Endodermal cell (in vitro differentiated cells): ENCODE measurements around the gene PHC2. TPM values are rescaled to one million over a fixed set of nuclear protein-coding genes. Genes with fewer than 3 reads are reported as not detected.

Source experiments
- DNase-seq: peaks from one replicate; pipeline ENCODE4 v3.0.0-alpha.2; 2017
- H3K27ac ChIP-seq: 2 replicates; pipeline ENCODE4 v1.5.1; 2013; ENCODE audit warnings: mild to moderate bottlenecking, low read depth, low read length, moderate library complexity
- H3K27me3 ChIP-seq: 2 replicates; pipeline ENCODE4 v1.6.1; 2013; ENCODE audit warnings: mild to moderate bottlenecking, low read length, moderate library complexity; ENCODE audit not compliant: insufficient read depth, control insufficient read depth, poor library complexity, severe bottlenecking
- H3K36me3 ChIP-seq: 2 replicates; pipeline ENCODE4 v1.7.0; 2013; ENCODE audit warnings: mild to moderate bottlenecking, low read length, moderate library complexity; ENCODE audit not compliant: control insufficient read depth, insufficient read depth
- H3K4me1 ChIP-seq: one replicate; pipeline ENCODE4 v1.7.0; 2013; ENCODE audit warnings: low read length; ENCODE audit not compliant: control insufficient read depth, insufficient read depth
- H3K4me3 ChIP-seq: 2 replicates; pipeline ENCODE4 v1.5.1; 2013; ENCODE audit warnings: mild to moderate bottlenecking, low read length, moderate library complexity
- H3K9ac ChIP-seq: 2 replicates; pipeline ENCODE4 v1.6.1; 2013; ENCODE audit warnings: mild to moderate bottlenecking, low read length, moderate library complexity; ENCODE audit not compliant: poor library complexity, severe bottlenecking; ENCODE audit errors: extremely low read depth
- H3K9me3 ChIP-seq: 2 replicates; pipeline ENCODE4 v1.6.1; 2013; ENCODE audit warnings: mild to moderate bottlenecking, low read length, moderate library complexity; ENCODE audit not compliant: control insufficient read depth
- H3K27ac Mint-ChIP-seq: 2 replicates; pipeline ENCODE4 v1.8.0; 2020; ENCODE audit warnings: mixed read lengths
- H3K27me3 Mint-ChIP-seq: 2 replicates; pipeline ENCODE4 v1.8.0; 2021; ENCODE audit warnings: mild to moderate bottlenecking, mixed read lengths; ENCODE audit not compliant: insufficient read depth
- H3K36me3 Mint-ChIP-seq: 2 replicates; pipeline ENCODE4 v1.8.0; 2020; ENCODE audit warnings: low read depth, mixed read lengths
- H3K4me1 Mint-ChIP-seq: 2 replicates; pipeline ENCODE4 v1.8.0; 2020; ENCODE audit warnings: mixed read lengths
- H3K4me3 Mint-ChIP-seq: 2 replicates; pipeline ENCODE4 v1.8.0; 2020; ENCODE audit warnings: mild to moderate bottlenecking, moderate library complexity, mixed read lengths
- H3K9me3 Mint-ChIP-seq: 2 replicates; pipeline ENCODE4 v1.8.0; 2020; ENCODE audit warnings: mild to moderate bottlenecking, mixed read lengths
- CTCF ChIP-seq: fragments of 200-600 bp; sonication (generic); conservative IDR thresholded peaks from 2 replicates; pipeline ENCODE4 v1.5.0; 2021; ENCODE audit warnings: antibody characterized with exemption, mild to moderate bottlenecking
- WGBS, 2 experiments: methylation state at CpG; one replicate each; pipeline versions ENCODE4 v1.1.5 to v1.1.7; 2013; ENCODE audit warnings: missing lambda C conversion rate in 2 of 2, mixed read lengths in 1 of 2; ENCODE audit not compliant: insufficient coverage in 1 of 2, insufficient read length in 1 of 2; 5-methylcytosine and 5-hydroxymethylcytosine counted together
- total RNA-seq, 2 donors: library from RNA; stranded (reverse); fragmentation: NEBNext Ultra II Directional in 1 of 2; extraction: Animal tissue kit (Norgen Biotek cat#: 25700) in 1 of 2; gene quantifications; 2 replicates in 1 of 2; 3 replicates in 1 of 2; pipeline ENCODE4 v1.2.1, GENCODE V29; 2021

PHC2 gene
- total RNA-seq, 2 donors from 2014 or later = 32.1 to 43.9 TPM

- Histone ChIP-seq H3K4me3 (no peak overlapping the region), H3K4me1 (peaks cover 56% of the 10 kb centered on the region), H3K9me3 (no peaks in the 10 kb centered on the region), H3K27me3 (no peaks in the 10 kb centered on the region), H3K27ac (no peak overlapping the region), H3K9ac (no peak overlapping the region), H3K36me3 (peaks cover 27% of the 10 kb centered on the region)
- Mint-ChIP-seq H3K27ac (no peak overlapping the region), H3K36me3 (peaks cover 20% of the 10 kb centered on the region), H3K27me3 (peaks cover 44% of the 10 kb centered on the region), H3K4me1 (peaks cover 77% of the 10 kb centered on the region), H3K9me3 (no peaks in the 10 kb centered on the region), H3K4me3 (peak overlapping the region; percentile 37)
- DNase-seq = no peak
- no peak for TF ChIP-seq CTCF
- 77 to 83% methylated on average over 4 to 5 of the region's 5 CpGs for WGBS, 2 experiments
Observed at GRCh38 chr1:33343539-33343938, 87.4 kb downstream of the PHC2 start.

GRCh38 chr1:33342041-33342723 is 88.7 kb downstream of the PHC2 start:
- Histone ChIP-seq H3K9ac (no peak overlapping the region), H3K4me3 (peak overlapping the region; percentile 52), H3K36me3 (peaks cover 27% of the 10 kb centered on the region), H3K27me3 (no peaks in the 10 kb centered on the region), H3K27ac (peak overlapping the region; percentile 80), H3K9me3 (no peaks in the 10 kb centered on the region), H3K4me1 (peaks cover 56% of the 10 kb centered on the region)
- H3K36me3 Mint-ChIP-seq = peaks cover 20% of the 10 kb centered on the region
- H3K27me3 Mint-ChIP-seq = peaks cover 35% of the 10 kb centered on the region
- peak overlapping the region; percentile 82 for H3K27ac Mint-ChIP-seq
- 0 to 8% methylated on average over 1 to 7 of the region's 7 CpGs for WGBS, 2 experiments
- TF ChIP-seq CTCF = peak; percentile 32
- no peaks in the 10 kb centered on the region for H3K9me3 Mint-ChIP-seq
- H3K4me1 Mint-ChIP-seq = peaks cover 76% of the 10 kb centered on the region
- peak overlapping the region; percentile 37 for H3K4me3 Mint-ChIP-seq
- peak; percentile 92 for DNase-seq

GRCh38 chr1:33341190-33341589 is 89.7 kb downstream of the PHC2 start:
- TF ChIP-seq CTCF = no peak
- Mint-ChIP-seq H3K4me3 (no peak overlapping the region), H3K27ac (peak overlapping the region; percentile 12), H3K4me1 (peaks cover 73% of the 10 kb centered on the region), H3K27me3 (peaks cover 34% of the 10 kb centered on the region), H3K9me3 (no peaks in the 10 kb centered on the region), H3K36me3 (peaks cover 20% of the 10 kb centered on the region)
- H3K9me3 ChIP-seq = no peaks in the 10 kb centered on the region
- H3K9ac ChIP-seq = no peak overlapping the region
- DNase-seq = no peak
- no peaks in the 10 kb centered on the region for H3K27me3 ChIP-seq
- H3K4me1 ChIP-seq = peaks cover 54% of the 10 kb centered on the region
- H3K27ac ChIP-seq = no peak overlapping the region
- WGBS, 2 experiments = 92 to 96% methylated on average over 5 to 6 of the region's 6 CpGs
- H3K4me3 ChIP-seq = peak overlapping the region; percentile 52
- H3K36me3 ChIP-seq = peaks cover 23% of the 10 kb centered on the region
